Natural killer cell treated with Interleukin-12 subunit alpha and Interleukin-12 subunit beta and Interleukin-15 and Interleukin-18, amount 100 ng/mL, for 72 hours (primary cell): Measurements from ENCODE around the gene AAR2. TPM values are rescaled to one million over a fixed set of nuclear protein-coding genes. Genes with fewer than 3 reads are reported as not detected.
A peak's percentile ranks its signal among the peaks of the same experiment; 100 is the strongest.

ENCODE experiments used
- ATAC-seq, 2 donors: fragments of 150-1000 bp; cut with Tn5 transposase in 1 of 2; sonication (Bioruptor Pico), chemical (Tn5 transposase) in 1 of 2; 2 replicates each; pipeline ENCODE4 v1.10.0; 2021
- DNase-seq: peaks from one replicate; pipeline ENCODE4 v3.0.0; 2022; ENCODE audit warnings: low spot score
- H3K27ac Mint-ChIP-seq, 2 donors: 1 replicate in 1 of 2; 2 replicates in 1 of 2; pipeline ENCODE4 v1.8.0; 2022; ENCODE audit warnings: mixed read lengths in 2 of 2, mild to moderate bottlenecking in 1 of 2, moderate library complexity in 1 of 2
- H3K27me3 Mint-ChIP-seq, 2 donors: 1 replicate in 1 of 2; 2 replicates in 1 of 2; pipeline ENCODE4 v1.8.0; 2022; ENCODE audit warnings: mixed read lengths in 2 of 2
- H3K36me3 Mint-ChIP-seq: one replicate; pipeline ENCODE4 v1.8.0; 2022; ENCODE audit warnings: mixed read lengths
- H3K4me1 Mint-ChIP-seq, 2 donors: 1 replicate in 1 of 2; 2 replicates in 1 of 2; pipeline ENCODE4 v1.8.0; 2022; ENCODE audit warnings: low read depth in 2 of 2, mixed read lengths in 2 of 2, mild to moderate bottlenecking in 1 of 2
- H3K4me3 Mint-ChIP-seq: one replicate; pipeline ENCODE4 v1.8.0; 2022; ENCODE audit warnings: mixed read lengths
- H3K9me3 Mint-ChIP-seq: 2 replicates; pipeline ENCODE4 v1.8.0; 2022; ENCODE audit warnings: mixed read lengths
- total RNA-seq, 2 donors: library from RNA; stranded (reverse); gene quantifications; one replicate each; pipeline ENCODE4 v1.2.3, GENCODE V29; 2022

AAR2 gene
- total RNA-seq, 2 donors from 2014 or later = 33.3 to 38.0 TPM

- peaks cover 23 to 38% of the 10 kb centered on the region in 2 donors for H3K27me3 Mint-ChIP-seq
- no peak for DNase-seq
- H3K27ac Mint-ChIP-seq = no peak overlapping the region
- ATAC-seq = no peak
- no peaks in the 10 kb centered on the region for H3K9me3 Mint-ChIP-seq
- H3K36me3 Mint-ChIP-seq = no peaks in the 10 kb centered on the region
- no peaks in the 10 kb centered on the region for H3K4me1 Mint-ChIP-seq
- no peak overlapping the region for H3K4me3 Mint-ChIP-seq
Measured at GRCh38 chr20:36297656-36298055, 61.4 kb downstream of the AAR2 start.

- no peak overlapping the region for H3K27ac Mint-ChIP-seq
- H3K4me1 Mint-ChIP-seq = no peaks in the 10 kb centered on the region
- ATAC-seq = no peak
- DNase-seq = no peak
- H3K4me3 Mint-ChIP-seq = no peak overlapping the region
- no peaks in the 10 kb centered on the region for H3K36me3 Mint-ChIP-seq
- no peaks in the 10 kb centered on the region for H3K9me3 Mint-ChIP-seq
- peaks cover 27 to 41% of the 10 kb centered on the region in 2 donors for H3K27me3 Mint-ChIP-seq
Measured at GRCh38 chr20:36298061-36298460, 61.8 kb downstream of the AAR2 start.

GRCh38 chr20:36298795-36299339, 62.6 kb downstream of the AAR2 start:
- H3K36me3 Mint-ChIP-seq = no peaks in the 10 kb centered on the region
- H3K9me3 Mint-ChIP-seq = no peaks in the 10 kb centered on the region
- ATAC-seq = no peak
- H3K4me3 Mint-ChIP-seq = no peak overlapping the region
- DNase-seq = no peak
- no peak overlapping the region for H3K27ac Mint-ChIP-seq
- H3K27me3 Mint-ChIP-seq = peaks cover 36 to 48% of the 10 kb centered on the region in 2 donors
- H3K4me1 Mint-ChIP-seq = peaks cover 0 to 3% of the 10 kb centered on the region in 2 donors

GRCh38 chr20:36299459-36299858, 63.2 kb downstream of the AAR2 start:
- no peak overlapping the region for H3K4me3 Mint-ChIP-seq
- H3K27me3 Mint-ChIP-seq = peaks cover 41 to 53% of the 10 kb centered on the region in 2 donors
- ATAC-seq = no peak

GRCh38 chr20:36301359-36302119, 65.3 kb downstream of the AAR2 start:
- no peak overlapping the region for H3K27ac Mint-ChIP-seq
- peaks cover 39 to 53% of the 10 kb centered on the region in 2 donors for H3K27me3 Mint-ChIP-seq

More at GRCh38 chr20:36299459-36299858, 63.2 kb downstream of the AAR2 start:
- no peaks in the 10 kb centered on the region for H3K9me3 Mint-ChIP-seq
- no peak for DNase-seq
- no peak overlapping the region for H3K27ac Mint-ChIP-seq
- peaks cover 0 to 3% of the 10 kb centered on the region in 2 donors for H3K4me1 Mint-ChIP-seq
- H3K36me3 Mint-ChIP-seq = no peaks in the 10 kb centered on the region

GRCh38 chr20:36303020-36303595, 66.8 kb downstream of the AAR2 start:
- H3K9me3 Mint-ChIP-seq = no peaks in the 10 kb centered on the region
- no peaks in the 10 kb centered on the region for H3K36me3 Mint-ChIP-seq
- no peak overlapping the region for H3K27ac Mint-ChIP-seq
- peaks cover 33 to 46% of the 10 kb centered on the region in 2 donors for H3K27me3 Mint-ChIP-seq
- H3K4me1 Mint-ChIP-seq = peaks cover 0 to 3% of the 10 kb centered on the region in 2 donors
- H3K4me3 Mint-ChIP-seq = no peak overlapping the region
- DNase-seq = no peak
- ATAC-seq = no peak

More at GRCh38 chr20:36301359-36302119, 65.3 kb downstream of the AAR2 start:
- ATAC-seq = no peak
- no peaks in the 10 kb centered on the region for H3K9me3 Mint-ChIP-seq
- H3K4me3 Mint-ChIP-seq = no peak overlapping the region
- peaks cover 0 to 3% of the 10 kb centered on the region in 2 donors for H3K4me1 Mint-ChIP-seq
- no peak for DNase-seq
- no peaks in the 10 kb centered on the region for H3K36me3 Mint-ChIP-seq

GRCh38 chr20:36303831-36304230, 67.6 kb downstream of the AAR2 start:
- no peaks in the 10 kb centered on the region for H3K9me3 Mint-ChIP-seq
- H3K4me1 Mint-ChIP-seq = peaks cover 0 to 3% of the 10 kb centered on the region in 2 donors
- no peaks in the 10 kb centered on the region for H3K36me3 Mint-ChIP-seq
- H3K4me3 Mint-ChIP-seq = no peak overlapping the region
- H3K27ac Mint-ChIP-seq = no peak overlapping the region
- H3K27me3 Mint-ChIP-seq = peaks cover 40 to 46% of the 10 kb centered on the region in 2 donors
- ATAC-seq (no peak), DNase-seq (no peak)

GRCh38 chr20:36304786-36305495, 68.7 kb downstream of the AAR2 start:
- Mint-ChIP-seq H3K4me3 (peak overlapping the region; percentile 4), H3K27me3 (peaks cover 51 to 52% of the 10 kb centered on the region in 2 donors), H3K4me1 (peaks cover 0 to 3% of the 10 kb centered on the region in 2 donors), H3K36me3 (no peaks in the 10 kb centered on the region), H3K9me3 (no peaks in the 10 kb centered on the region), H3K27ac (no peak overlapping the region)
- DNase-seq (no peak), ATAC-seq (no peak)

GRCh38 chr20:36305602-36306551, 69.6 kb downstream of the AAR2 start, which contains the start of gene DLGAP4:
TSS of gene DLGAP4 (plus strand) at chr20:36306339. CDS start at chr20:36431718, 125,379 bp downstream.
- ATAC-seq (no peak), DNase-seq (no peak)
- no peak within 1 kb of the TSS for H3K27ac Mint-ChIP-seq
- no peaks in the 10 kb centered on the region for H3K36me3 Mint-ChIP-seq
- H3K9me3 Mint-ChIP-seq = no peaks in the 10 kb centered on the region
- H3K4me1 Mint-ChIP-seq = peaks cover 0 to 3% of the 10 kb centered on the region in 2 donors
- peaks cover 49 to 57% of the 10 kb centered on the region in 2 donors for H3K27me3 Mint-ChIP-seq
- peak within 1 kb of the TSS; percentile 4 for H3K4me3 Mint-ChIP-seq

Other genes with a start within 250 kb of the AAR2 start
- gene EPB41L1, start 81.7 kb upstream of the AAR2 start, total RNA-seq = under 1 TPM in 1 of 2 donors, not detected in 1; 0.21 TPM
- gene DLGAP4, start 69.9 kb downstream of the AAR2 start, total RNA-seq = 10 to 100 TPM; 43.3 to 70.7 TPM